Caki2 (cell line): ENCODE measurements around the gene MXD4. TPM values are rescaled to one million over a fixed set of nuclear protein-coding genes. Genes with fewer than 3 reads are reported as not detected.
"Not testable (repeated sequence)": the region's sequence is repeated elsewhere in the genome, so short reads cannot be mapped to it uniquely, and the experiment has no call there.

ENCODE experiments used
- DNase-seq: peaks from one replicate; pipeline ENCODE4 v3.0.0-alpha.2; 2015; ENCODE audit warnings: low read depth
- in situ Hi-C: cut with HindIII; loops from 2 replicates; pipeline ENCODE4 v1.10.0; 2016; ENCODE audit warnings: low sequenced_read_pairs, low pct_unique_long_range_greater_than_20kb, mixed read lengths
- total RNA-seq: library from RNA; depleted of rRNA; stranded (reverse); fragments of >200 nt; shearing (Covaris generic); gene quantifications from 2 replicates; pipeline ENCODE4 v1.2.3, GENCODE V29; 2014; ENCODE audit warnings: low replicate concordance

MXD4 gene
- total RNA-seq, 1 experiment from 2014 or later = 20.3 TPM

GRCh38 chr4:2281575-2282343 lies 19.9 kb upstream of the MXD4 start:
- in situ Hi-C loops = no loop called here
- no peak for DNase-seq

GRCh38 chr4:2280531-2281300 lies 18.8 kb upstream of the MXD4 start:
- DNase-seq = no peak
- in situ Hi-C loops = no loop called here

GRCh38 chr4:2277956-2278355 lies 16.0 kb upstream of the MXD4 start:
- in situ Hi-C loops = no loop called here
- DNase-seq = no peak

- in situ Hi-C loops = no loop called here
- DNase-seq = no peak
Measured at GRCh38 chr4:2276581-2277325, 14.8 kb upstream of the MXD4 start.

GRCh38 chr4:2275546-2276251 lies 13.8 kb upstream of the MXD4 start:
- no peak for DNase-seq
- in situ Hi-C loops = no loop called here

GRCh38 chr4:2275044-2275397 lies 13.1 kb upstream of the MXD4 start:
- in situ Hi-C loops = not testable (repeated sequence)

GRCh38 chr4:2274320-2275043 lies 12.6 kb upstream of the MXD4 start:
- DNase-seq = no peak
- in situ Hi-C loops = no loop called here

More at GRCh38 chr4:2275044-2275397, 13.1 kb upstream of the MXD4 start:
- not testable (repeated sequence) for DNase-seq

GRCh38 chr4:2273657-2274319 lies 11.9 kb upstream of the MXD4 start:
- in situ Hi-C loops = no loop called here

GRCh38 chr4:2273221-2273620 lies 11.3 kb upstream of the MXD4 start:
- no peak for DNase-seq
- in situ Hi-C loops = no loop called here

More at GRCh38 chr4:2273657-2274319, 11.9 kb upstream of the MXD4 start:
- DNase-seq = no peak

GRCh38 chr4:2272828-2273120 lies 10.9 kb upstream of the MXD4 start:
- no peak for DNase-seq
- in situ Hi-C loops = no loop called here

GRCh38 chr4:2272026-2272827 lies 10.3 kb upstream of the MXD4 start:
- in situ Hi-C loops = no loop called here
- DNase-seq = no peak

- in situ Hi-C loops = no loop called here
- no peak for DNase-seq
Measured at GRCh38 chr4:2271279-2272025, 9.5 kb upstream of the MXD4 start.

- no peak for DNase-seq
- in situ Hi-C loops = no loop called here
Measured at GRCh38 chr4:2270341-2271165, 8.6 kb upstream of the MXD4 start.

GRCh38 chr4:2269618-2270163 lies 7.8 kb upstream of the MXD4 start:
- DNase-seq = no peak
- in situ Hi-C loops = no loop called here

- in situ Hi-C loops = no loop called here
Measured at GRCh38 chr4:2269206-2269531, 7.3 kb upstream of the MXD4 start.

More at GRCh38 chr4:2269206-2269531, 7.3 kb upstream of the MXD4 start:
- no peak for DNase-seq
